AG08396 (cell line): ENCODE measurements around the gene CCT6A.
"Not testable (repeated sequence)": the region's sequence is repeated elsewhere in the genome, so short reads cannot be mapped to it uniquely, and the experiment has no call there.

Experiments
- DNase-seq: peaks from one replicate; pipeline ENCODE4 v3.0.0; 2012; ENCODE audit warnings: low spot score, mixed read lengths

CCT6A gene

DNA sequence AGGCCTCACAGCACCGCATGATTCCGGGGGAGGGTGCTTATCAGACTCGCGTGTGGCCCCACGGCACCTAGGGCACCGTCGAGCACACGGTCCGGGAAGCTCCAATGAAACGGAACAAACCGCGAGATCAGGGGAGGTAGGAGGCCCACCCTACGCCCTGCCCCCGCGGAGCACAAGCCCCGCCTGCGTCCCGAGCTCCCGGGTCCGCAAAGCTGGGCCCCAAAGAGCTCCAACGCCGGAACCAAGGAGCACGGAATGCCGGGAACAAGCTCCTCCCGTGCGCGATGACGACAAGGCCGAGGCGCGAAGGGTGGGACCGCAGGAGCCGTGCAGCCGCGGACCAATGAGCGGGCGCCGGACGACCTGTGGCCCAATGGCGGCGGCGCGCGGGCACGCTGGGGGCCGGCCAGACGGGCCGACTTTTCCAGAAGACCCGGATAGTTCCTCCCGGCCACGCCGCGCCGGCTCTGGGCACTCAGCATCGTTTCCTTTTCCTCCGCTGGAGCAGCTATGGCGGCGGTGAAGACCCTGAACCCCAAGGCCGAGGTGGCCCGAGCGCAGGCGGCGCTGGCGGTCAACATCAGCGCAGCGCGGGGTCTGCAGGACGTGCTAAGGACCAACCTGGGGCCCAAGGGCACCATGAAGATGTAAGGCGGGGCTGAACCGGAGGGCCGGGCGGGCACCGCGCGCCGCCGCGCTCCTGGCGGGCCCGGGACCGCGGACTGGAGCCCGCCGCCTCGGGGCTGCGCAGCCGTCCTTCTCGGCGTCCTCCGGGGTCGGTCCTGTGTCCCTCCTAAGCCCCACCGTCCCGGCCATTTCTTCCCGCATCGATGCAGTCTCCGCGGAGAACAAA lies at the start of gene CCT6A, which contains the start of gene PSPH:
CCT6A (plus strand) TSS at position 427 of the 853 bp plus-strand sequence; CDS start at position 511, 84 bp downstream.
PSPH (minus strand) TSS at position 106 of the 853 bp plus-strand sequence. CDS start 30,232 bp downstream, outside the sequence.
- peak; percentile 96 for DNase-seq

DNA sequence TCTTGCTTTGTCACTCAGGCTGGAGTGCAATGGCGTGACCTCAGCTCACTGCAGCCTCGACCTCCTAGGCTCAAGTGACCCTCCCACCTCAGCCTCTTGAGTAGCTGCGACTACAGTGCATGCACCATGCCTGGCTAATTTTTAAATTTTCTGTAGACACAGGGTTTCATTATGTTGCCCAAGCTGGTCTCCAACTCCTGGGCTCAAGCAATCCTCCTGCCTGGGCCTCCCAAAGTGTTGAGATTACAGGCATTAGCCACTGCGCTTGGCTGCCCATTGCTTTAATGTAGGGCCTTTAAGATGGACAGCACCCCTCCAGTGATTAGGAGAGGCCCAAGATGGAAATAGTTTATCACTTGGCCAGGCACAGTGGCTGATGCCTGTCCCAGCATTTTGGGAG lies 47.8 kb upstream of the CCT6A start:
- DNase-seq, result no peak

- DNase-seq, result no peak
These were observed 44.4 kb upstream of the CCT6A start for GRCh38 chr7:56007167-56007652.

DNA sequence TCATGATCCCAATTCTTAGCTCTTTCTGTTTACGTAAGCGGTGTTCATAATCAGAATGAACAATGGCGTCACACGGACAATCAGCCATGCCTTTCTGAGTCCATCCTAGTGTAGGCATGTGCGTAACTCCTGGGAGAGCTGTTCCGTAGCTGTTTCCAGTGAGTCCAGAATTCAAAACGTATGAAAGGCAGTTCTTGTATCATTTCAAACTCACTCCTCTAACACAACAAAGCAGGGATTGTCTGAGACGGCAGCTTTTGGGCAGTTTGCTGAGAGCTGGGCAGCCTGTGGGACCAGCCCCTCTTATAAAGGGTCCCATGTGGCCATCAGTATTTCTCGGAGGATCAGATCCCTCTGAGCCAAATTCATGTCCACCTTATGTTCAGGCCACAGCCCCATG lies 43.7 kb upstream of the CCT6A start:
- no peak for DNase-seq

DNA sequence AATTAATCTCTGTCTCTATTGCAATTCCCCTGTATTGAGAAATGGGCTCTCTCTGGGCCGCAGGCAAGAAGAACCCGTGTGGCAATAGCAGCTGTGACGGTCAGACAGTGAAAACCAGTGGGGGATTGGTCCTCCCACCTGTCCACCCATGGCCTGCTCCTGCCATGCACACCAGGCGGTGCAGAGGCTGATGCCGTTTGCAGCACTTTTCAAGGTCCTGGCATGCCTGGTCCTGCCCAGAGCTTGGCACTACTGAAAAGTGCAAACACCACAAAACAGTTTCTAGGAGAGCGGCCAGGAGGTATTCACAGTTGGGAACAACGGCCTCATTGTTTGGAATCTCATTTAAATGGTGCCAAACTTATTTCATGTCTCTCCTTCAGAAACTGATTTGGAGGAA lies 41.9 kb upstream of the CCT6A start:
- DNase-seq, result no peak

- not testable (repeated sequence) for DNase-seq
These were observed 34.5 kb upstream of the CCT6A start for GRCh38 chr7:56017015-56017414.

- DNase-seq, result no peak
These were observed 32.1 kb upstream of the CCT6A start for GRCh38 chr7:56019501-56019900.

GRCh38 chr7:56023500-56023899 lies 28.1 kb upstream of the CCT6A start:
- DNase-seq, result no peak

DNA sequence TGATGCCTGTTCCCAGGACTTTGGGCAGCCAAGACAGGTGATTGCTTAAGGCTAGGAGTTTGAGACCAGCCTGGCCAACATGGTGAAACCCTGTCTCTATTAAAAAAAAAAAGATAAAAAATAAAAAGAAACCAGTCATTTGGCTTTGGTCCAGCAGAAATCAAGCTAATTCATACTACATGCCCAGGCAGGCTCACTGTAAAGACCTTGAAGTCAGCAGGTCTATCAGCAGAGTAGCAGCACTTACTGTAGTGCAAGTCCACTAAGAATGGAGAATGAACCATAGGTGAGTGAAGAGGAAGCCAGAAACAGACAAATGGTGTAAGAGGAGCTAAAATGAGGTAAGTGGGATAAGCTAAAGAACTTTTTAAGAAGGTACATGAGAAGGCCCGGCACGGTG lies 25.0 kb upstream of the CCT6A start:
- DNase-seq, result no peak

- no peak for DNase-seq
These were observed 22.5 kb upstream of the CCT6A start for GRCh38 chr7:56028942-56029630.

- DNase-seq, result no peak
These were observed 21.2 kb upstream of the CCT6A start for GRCh38 chr7:56030340-56030739.

DNA sequence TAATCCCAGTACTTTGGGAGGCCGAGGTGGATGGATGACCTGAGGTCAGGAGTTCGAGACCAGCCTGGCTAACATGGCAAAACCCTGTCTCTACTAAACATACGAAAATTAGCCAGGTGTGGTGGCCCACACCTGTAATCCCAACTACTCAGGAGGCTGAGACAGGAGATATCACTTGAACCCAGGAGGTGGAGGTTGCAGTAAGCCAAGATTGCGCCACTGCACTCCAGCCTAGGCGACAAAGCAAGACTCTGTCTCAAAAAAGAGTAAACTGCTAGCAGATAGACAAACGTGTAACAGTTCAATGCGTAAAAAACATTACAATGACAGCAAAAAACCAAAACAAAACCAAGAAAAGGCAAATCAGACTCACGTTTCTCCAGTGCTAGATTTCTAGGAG lies 20.0 kb upstream of the CCT6A start:
- not testable (repeated sequence) for DNase-seq

- DNase-seq, result not testable (repeated sequence)
These were observed 19.0 kb upstream of the CCT6A start for GRCh38 chr7:56032578-56032977.

GRCh38 chr7:56033671-56034432 lies 17.7 kb upstream of the CCT6A start:
- peak; percentile 66 for DNase-seq

DNA sequence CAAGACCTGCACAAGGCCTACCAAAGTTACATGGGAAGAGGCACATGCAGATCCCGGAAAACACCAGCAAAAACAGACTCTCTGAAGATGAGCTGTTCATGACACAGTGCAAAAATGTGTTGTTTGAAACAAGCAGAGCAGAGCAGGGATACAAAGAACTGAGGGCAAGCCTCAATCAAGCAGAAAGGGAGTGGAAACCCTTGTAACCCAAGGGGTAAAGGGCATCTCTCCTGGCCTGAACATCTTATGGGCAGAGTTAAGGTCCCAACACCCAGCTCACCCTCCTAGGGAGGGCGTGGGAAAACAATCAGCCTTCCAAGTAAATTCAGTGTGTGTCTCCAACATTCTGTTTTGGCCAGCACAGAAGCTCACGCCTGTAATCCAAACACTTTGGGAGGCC lies 10.8 kb upstream of the CCT6A start:
- no peak for DNase-seq

- not testable (repeated sequence) for DNase-seq
These were observed 5.8 kb upstream of the CCT6A start for GRCh38 chr7:56045758-56046157.

DNA sequence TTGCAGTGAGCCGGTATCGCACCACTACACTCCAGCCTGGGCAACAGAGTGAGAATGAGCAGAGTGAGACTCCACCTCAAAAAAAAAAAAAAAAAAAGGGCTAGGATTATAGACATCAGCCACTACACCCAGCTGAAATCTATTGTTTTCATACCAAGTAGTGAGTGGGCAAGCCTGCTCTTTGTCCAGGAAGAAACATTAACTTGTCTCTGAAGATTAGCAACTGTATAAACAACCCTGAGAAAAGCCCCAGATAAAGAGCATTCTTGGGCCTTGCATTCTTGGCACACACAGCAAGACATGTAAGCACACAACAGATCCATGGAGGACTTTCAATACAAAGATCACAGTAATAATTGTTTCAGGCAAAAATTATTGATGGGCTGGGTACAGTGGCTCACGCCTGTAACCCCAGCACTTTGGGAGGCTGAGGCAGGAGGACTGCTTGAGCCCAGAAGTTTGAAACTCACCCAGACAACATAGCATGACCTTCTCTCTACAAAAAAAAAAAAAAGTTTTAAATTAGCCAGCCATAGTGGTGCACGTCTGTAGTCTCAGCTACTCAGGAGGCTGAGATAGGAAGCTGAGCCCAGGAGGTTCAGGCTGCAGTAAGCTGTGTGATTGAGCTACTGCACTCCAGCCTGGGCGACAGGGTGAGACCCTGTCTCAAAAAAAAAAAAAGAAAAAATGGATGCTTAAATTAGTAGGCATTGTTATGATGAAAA lies 4.7 kb upstream of the CCT6A start:
- peak; percentile 40 for DNase-seq

DNA sequence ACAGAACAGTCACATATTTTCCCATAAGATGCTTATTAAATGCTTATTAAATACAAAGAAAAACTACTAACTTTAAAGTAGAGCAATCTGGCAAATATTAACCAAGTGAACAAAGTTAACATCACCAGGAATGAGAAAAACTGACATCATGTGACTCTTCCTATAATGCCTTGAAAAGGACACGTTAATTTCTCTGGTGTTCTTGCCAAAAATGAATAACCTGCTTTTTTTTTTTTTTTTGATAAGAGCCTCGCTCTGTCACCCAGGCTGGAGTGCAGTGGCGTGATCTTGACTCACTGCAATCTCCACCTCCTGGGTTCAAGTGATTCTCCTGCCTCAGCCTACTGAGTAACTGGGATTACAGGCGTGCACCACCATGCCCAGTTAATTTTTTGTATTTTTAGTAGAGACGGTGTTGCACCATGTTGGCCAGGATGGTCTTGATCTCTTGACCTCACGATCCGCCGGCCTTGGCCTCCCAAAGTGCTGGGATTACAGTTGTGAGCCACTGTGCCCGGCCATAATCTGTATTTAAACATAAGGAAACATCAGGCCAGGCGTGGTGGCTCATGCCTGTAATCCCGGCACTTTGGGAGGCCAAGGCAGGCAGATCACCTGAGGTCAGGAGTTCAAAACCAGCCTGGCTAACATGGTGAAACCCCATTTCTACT lies 4.0 kb upstream of the CCT6A start:
- DNase-seq, result not testable (repeated sequence)

- no peak for DNase-seq
These were observed 3.3 kb upstream of the CCT6A start for GRCh38 chr7:56048245-56048644.

GRCh38 chr7:56048763-56049162 lies 2.8 kb upstream of the CCT6A start:
- DNase-seq, result not testable (repeated sequence)

DNA sequence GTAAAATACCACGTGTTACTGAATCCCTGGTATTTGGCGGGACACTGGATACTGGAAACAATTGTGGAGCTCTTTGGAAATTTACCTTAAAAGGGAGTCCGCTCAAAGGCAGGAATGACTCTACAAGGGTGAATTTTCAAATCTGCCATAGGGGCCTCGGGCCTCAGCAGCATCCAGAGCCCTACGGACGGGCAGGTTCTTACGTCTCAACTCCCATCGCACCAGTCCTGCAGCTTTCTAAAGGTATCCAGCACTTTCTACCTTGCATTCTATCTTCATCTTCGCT lies 569 bp upstream of the CCT6A start:
- no peak for DNase-seq
